Subcutaneous adipose tissue (tissue), 4 donors: Measurements from ENCODE around the gene CSDE1. TPM values are rescaled to one million over a fixed set of nuclear protein-coding genes. Genes with fewer than 3 reads are reported as not detected.

ENCODE experiments used
- CTCF ChIP-seq: fragments of 450-650 bp; IDR thresholded peaks from one replicate; pipeline ENCODE4 v1.5.1; 2016; ENCODE audit warnings: low read depth, mild to moderate bottlenecking, control low read depth, antibody characterized with exemption, moderate library complexity
- small RNA-seq: library from RNA; depleted of rRNA; stranded (forward); fragments of <200 nt; gene quantifications from one replicate; pipeline ENCODE3, GENCODE V24; 2016
- total RNA-seq, 4 donors: library from RNA; depleted of rRNA; stranded (reverse); fragments of >200 nt; gene quantifications; one replicate each; pipeline ENCODE4 v1.1.0, GENCODE V29; 2016

Gene CSDE1
- total RNA-seq, 4 donors from 2014 or later, result 1,034 to 3,143 (median 1,944) TPM

- no peak for TF ChIP-seq CTCF
Observed at GRCh38 chr1:114671011-114671938, 86.5 kb downstream of the CSDE1 start.

- no peak for TF ChIP-seq CTCF
Observed at GRCh38 chr1:114670083-114671010, 87.4 kb downstream of the CSDE1 start.

GRCh38 chr1:114669562-114670082 lies 88.2 kb downstream of the CSDE1 start, which contains the start of gene DENND2C:
TSS of gene DENND2C (minus strand) at chr1:114670049. CDS start at chr1:114625984, 44,065 bp downstream.
- no peak for TF ChIP-seq CTCF

DNA sequence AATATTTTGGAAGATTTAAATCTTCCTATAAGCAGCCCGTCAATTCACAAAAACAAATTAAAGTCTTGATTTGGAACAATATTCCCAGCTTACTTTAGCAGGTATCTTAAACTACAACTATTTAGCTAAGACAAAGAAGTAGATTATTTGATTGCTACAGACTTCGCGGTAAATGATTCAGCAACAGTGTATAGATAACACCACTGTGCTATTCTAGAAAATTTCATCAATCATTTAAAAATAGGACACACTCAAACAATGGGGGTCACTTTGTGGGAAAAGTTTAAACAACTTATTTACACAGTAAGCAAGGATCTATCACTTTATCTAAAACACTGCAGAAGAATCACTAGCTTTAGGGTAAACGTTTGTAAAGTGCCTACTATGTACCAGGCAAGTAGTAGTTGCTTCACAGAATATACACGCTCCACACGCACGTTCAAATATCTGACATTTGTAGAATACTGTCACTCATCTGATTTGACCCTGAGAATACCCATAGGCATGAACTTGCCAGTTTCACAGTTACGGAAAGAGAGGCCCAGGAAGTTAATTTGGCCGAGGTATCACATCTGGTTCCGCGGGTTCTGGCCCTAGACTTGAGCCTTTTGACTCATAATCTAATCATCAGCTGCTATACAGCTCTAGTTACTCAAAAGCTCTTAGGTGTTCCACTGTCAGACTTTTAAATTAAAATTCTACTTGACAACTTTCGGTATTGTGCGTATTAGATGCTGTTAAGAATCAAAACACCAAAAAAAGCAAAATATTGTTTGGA lies 88.8 kb downstream of the CSDE1 start:
- TF ChIP-seq CTCF, result no peak

GRCh38 chr1:114668373-114668772 lies 89.4 kb downstream of the CSDE1 start:
- no peak for TF ChIP-seq CTCF

DNA sequence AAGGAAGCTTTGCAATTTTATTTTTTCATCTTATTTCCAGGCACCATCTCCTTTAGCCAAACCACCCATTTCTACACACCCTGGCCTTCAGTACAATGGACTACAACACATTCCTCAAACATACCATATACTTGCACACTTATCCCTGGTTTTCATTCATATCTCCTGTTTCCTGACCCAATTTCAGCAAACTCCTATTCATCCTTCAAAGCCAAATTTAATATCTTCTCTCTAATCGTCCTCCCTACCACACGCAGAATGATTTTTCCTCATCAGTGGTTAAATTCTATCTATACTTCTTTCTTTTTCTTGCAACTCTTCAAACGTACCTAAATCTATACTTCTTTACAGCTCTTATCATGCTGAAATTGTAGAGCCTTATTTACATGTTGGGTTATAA lies 90.8 kb downstream of the CSDE1 start:
- TF ChIP-seq CTCF, result no peak

Small RNA genes within 50 kb of the gene (small RNA-seq; reads per million reads assigned to genes)
- gene RN7SL432P (not detected), gene RNY1P13 (not detected)

Other genes starting within 250 kb of the CSDE1 start
- gene TRIM33, start 246.8 kb downstream of the CSDE1 start, total RNA-seq, result 10 to 100 TPM; 36.2 to 44.3 (median 38.7) TPM
- 10 to 100 TPM; 20.7 to 50.4 (median 30.3) TPM for gene BCAS2, start 176.4 kb downstream of the CSDE1 start, total RNA-seq
- 1 to 10 TPM; 2.3 to 3.7 (median 2.8) TPM for gene DENND2C, start 87.9 kb downstream of the CSDE1 start, total RNA-seq
- under 1 TPM in 1 of 4 donors, not detected in 3; 0.51 TPM for gene AMPD1, start 62.4 kb downstream of the CSDE1 start, total RNA-seq
- gene NRAS, start 41.2 kb downstream of the CSDE1 start, total RNA-seq, result 10 to 100 TPM; 23.5 to 38.8 (median 31.1) TPM
- 10 to 100 TPM; 32.8 to 49.0 (median 35.1) TPM for gene SIKE1, start 22.7 kb upstream of the CSDE1 start, total RNA-seq
- gene SYCP1, start 96.9 kb upstream of the CSDE1 start, total RNA-seq, result under 1 TPM in 2 of 4 donors, not detected in 2; 0.33 to 0.44 TPM